ENCODE results near the gene FAM222A.

DNA sequence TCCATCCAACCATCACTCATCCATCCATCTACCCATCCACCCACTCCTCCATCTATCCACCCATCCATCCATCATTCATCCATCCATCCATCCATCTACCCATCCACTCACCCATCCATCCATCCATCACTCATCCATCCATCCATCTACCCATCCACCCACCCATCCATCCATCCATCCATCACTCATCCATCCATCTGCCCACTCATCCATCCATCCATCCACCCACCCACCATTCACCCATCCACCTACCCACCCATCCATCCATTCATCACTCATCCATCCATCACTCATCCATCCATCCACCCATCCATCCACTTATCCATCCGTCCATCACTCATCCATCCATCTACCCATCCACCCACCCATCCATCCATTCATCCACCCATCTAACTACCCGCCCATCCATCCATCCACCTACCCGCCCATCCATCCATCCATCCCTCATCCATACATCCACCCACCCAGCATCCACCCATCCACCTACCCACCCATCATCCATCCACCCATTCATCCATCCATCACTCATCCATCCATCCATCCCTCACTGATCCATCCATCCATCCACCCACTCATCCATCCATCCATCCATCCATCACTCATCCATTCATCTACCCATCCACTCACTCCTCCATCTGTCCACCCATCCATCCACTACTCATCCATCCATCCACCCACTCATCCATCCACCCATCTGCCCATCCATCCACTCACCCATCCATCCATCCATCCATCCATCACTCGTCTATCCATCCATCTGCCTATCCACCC lies 95.4 kb downstream of the FAM222A start:
- TF ChIP-seq CTCF (IDR thresholded peaks at IDR 0.05) (no peak), TCF7L2 (IDR thresholded peaks at IDR 0.05; ENCODE audit: low read depth, low read length) (no peak), POLR2AphosphoS5 (IDR thresholded peaks at IDR 0.05; ENCODE audit: low read depth, low read length) (no peak), REST (IDR thresholded peaks at IDR 0.05; ENCODE audit: insufficient read depth in 1 of 2, low read depth in 2 of 2, low read length in 1 of 2) (no peak)
